Central memory CD4-positive, alpha-beta T cell (primary cell): ENCODE results near the gene GABRG3.
"Not testable (repeated sequence)": the region's sequence is repeated elsewhere in the genome, so short reads cannot be mapped to it uniquely, and the experiment has no call there.

Experiments
- DNase-seq: peaks from one replicate; pipeline ENCODE4 v3.0.0; 2022

Gene GABRG3

GRCh38 chr15:27352136-27352535 is 381.2 kb downstream of the GABRG3 start:
- DNase-seq, result no peak

GRCh38 chr15:27353856-27354255 is 382.9 kb downstream of the GABRG3 start:
- no peak for DNase-seq

- DNase-seq, result no peak
Measured at GRCh38 chr15:27358751-27359434, 387.9 kb downstream of the GABRG3 start.

GRCh38 chr15:27359586-27359985 is 388.6 kb downstream of the GABRG3 start:
- DNase-seq, result no peak

- no peak for DNase-seq
Measured at GRCh38 chr15:27360316-27360715, 389.3 kb downstream of the GABRG3 start.

GRCh38 chr15:27361438-27361837 is 390.5 kb downstream of the GABRG3 start:
- DNase-seq, result no peak

GRCh38 chr15:27365456-27365855 is 394.5 kb downstream of the GABRG3 start:
- no peak for DNase-seq

- not testable (repeated sequence) for DNase-seq
Measured at GRCh38 chr15:27377391-27377790, 406.4 kb downstream of the GABRG3 start.

- no peak for DNase-seq
Measured at GRCh38 chr15:27382361-27383025, 411.5 kb downstream of the GABRG3 start.

GRCh38 chr15:27383726-27384125 is 412.7 kb downstream of the GABRG3 start:
- DNase-seq, result no peak

- DNase-seq, result no peak
Measured at GRCh38 chr15:27392163-27392562, 421.2 kb downstream of the GABRG3 start.

- DNase-seq, result no peak
Measured at GRCh38 chr15:27396521-27396920, 425.5 kb downstream of the GABRG3 start.

- DNase-seq, result no peak
Measured at GRCh38 chr15:27396996-27397395, 426.0 kb downstream of the GABRG3 start.

- DNase-seq, result no peak
Measured at GRCh38 chr15:27398631-27399161, 427.7 kb downstream of the GABRG3 start.

GRCh38 chr15:27399241-27399640 is 428.3 kb downstream of the GABRG3 start:
- DNase-seq, result no peak

- DNase-seq, result no peak
Measured at GRCh38 chr15:27401471-27401870, 430.5 kb downstream of the GABRG3 start.

GRCh38 chr15:27408428-27408827 is 437.4 kb downstream of the GABRG3 start:
- DNase-seq, result no peak

GRCh38 chr15:27410996-27411605 is 440.1 kb downstream of the GABRG3 start:
- DNase-seq, result no peak

- DNase-seq, result no peak
Measured at GRCh38 chr15:27412415-27412814, 441.4 kb downstream of the GABRG3 start.

GRCh38 chr15:27414168-27414870 is 443.3 kb downstream of the GABRG3 start:
- DNase-seq, result no peak

GRCh38 chr15:27418726-27419125 is 447.7 kb downstream of the GABRG3 start:
- no peak for DNase-seq

- no peak for DNase-seq
Measured at GRCh38 chr15:27422997-27423396, 452.0 kb downstream of the GABRG3 start.

GRCh38 chr15:27426805-27427204 is 455.8 kb downstream of the GABRG3 start:
- no peak for DNase-seq
